SK-N-SH (cell line): Measurements from ENCODE around the gene TYW1.

Experiments
- NFIC ChIP-seq: IDR thresholded peaks from 2 replicates; pipeline ENCODE4 v1.4.0; 2012; ENCODE audit warnings: borderline replicate concordance
- REST ChIP-seq: IDR thresholded peaks from 2 replicates; pipeline ENCODE4 v1.6.1; 2012; ENCODE audit warnings: mild to moderate bottlenecking, low read depth, low read length, moderate library complexity

GRCh38 chr7:67267914-67268313, 271.3 kb downstream of the TYW1 start:
- TF ChIP-seq NFIC (no peak), REST (no peak)
